Measurements from ENCODE around the gene GSDMA.

GRCh38 chr17:39950871-39951348 is 11.9 kb upstream of the GSDMA start:
- no peak for TF ChIP-seq GATA3 (IDR thresholded peaks at IDR 0.05; ENCODE audit: low read depth, low read length)
- TF ChIP-seq GATA2 (IDR thresholded peaks at IDR 0.05; ENCODE audit: low read depth, low read length), result no peak
